ENCODE measurements around the gene ROBO1.

The ROBO1 gene

DNA sequence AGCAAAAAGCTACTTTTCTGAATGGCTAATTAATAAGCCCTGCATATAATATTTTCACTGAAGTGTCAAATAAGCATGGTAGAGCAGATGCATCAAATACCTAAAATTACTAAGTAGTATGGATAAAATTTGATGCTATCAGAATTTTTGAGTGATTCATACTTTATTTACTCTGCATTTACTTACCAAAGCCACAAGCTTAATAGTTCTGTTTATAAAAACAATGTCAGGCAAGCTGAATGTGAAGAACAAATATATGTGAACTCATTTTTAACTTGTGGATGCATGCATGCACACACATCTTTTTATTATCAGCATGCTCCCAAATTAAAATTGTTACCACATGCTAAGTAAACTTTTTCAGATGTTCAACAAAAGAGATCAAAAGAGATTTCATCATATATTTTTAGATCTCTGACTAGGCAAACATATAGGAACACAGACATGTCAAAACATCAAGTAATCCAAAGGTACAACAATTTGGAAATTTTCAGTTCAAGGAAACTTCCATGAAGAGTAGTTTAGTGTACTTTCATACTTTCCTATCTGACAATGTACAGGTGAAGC, 969.4 kb downstream of the ROBO1 start:
- no peak for ATAC-seq
- H3K4me3 Mint-ChIP-seq: no peak overlapping the region
- H3K4me1 Mint-ChIP-seq: no peaks in the 10 kb centered on the region

DNA sequence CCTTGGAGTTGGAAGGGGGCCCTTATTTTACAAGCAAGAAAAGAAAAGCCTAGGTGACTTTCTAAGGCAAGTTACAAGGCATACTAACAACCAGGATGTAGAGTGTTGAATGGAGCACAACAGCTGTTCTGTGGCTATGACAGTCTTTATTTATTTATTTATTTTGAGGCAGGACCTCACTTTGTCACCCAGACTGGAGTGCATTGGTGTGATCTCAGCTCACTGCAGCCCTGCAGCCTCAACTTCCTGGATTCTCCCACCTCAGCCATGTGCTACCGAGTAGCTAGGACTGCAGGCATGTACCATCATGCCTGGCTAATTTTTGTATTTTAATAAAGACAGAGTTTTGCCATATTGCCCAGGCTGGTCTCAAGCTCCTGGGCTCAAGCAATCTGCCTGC, 973.4 kb downstream of the ROBO1 start:
- no peak overlapping the region for H3K4me3 Mint-ChIP-seq
- DNase-seq (no peak), ATAC-seq (no peak)
- no peak overlapping the region for H3K27ac Mint-ChIP-seq
- peaks cover 21% of the 10 kb centered on the region for H3K9me3 Mint-ChIP-seq
- H3K4me1 Mint-ChIP-seq: no peaks in the 10 kb centered on the region
- H3K27me3 Mint-ChIP-seq: no peaks in the 10 kb centered on the region
- H3K36me3 Mint-ChIP-seq (ENCODE audit: low read depth): no peaks in the 10 kb centered on the region

More for the DNA sequence above, 969.4 kb downstream of the ROBO1 start:
- no peak for DNase-seq
- H3K27ac Mint-ChIP-seq: no peak overlapping the region
- no peaks in the 10 kb centered on the region for H3K36me3 Mint-ChIP-seq (ENCODE audit: low read depth)
- peaks cover 19% of the 10 kb centered on the region for H3K9me3 Mint-ChIP-seq
- H3K27me3 Mint-ChIP-seq: no peaks in the 10 kb centered on the region

GRCh38 chr3:78792733-78793132, 975.1 kb downstream of the ROBO1 start:
- no peaks in the 10 kb centered on the region for H3K4me1 Mint-ChIP-seq
- ATAC-seq: no peak
- DNase-seq: no peak
- H3K9me3 Mint-ChIP-seq: peaks cover 21% of the 10 kb centered on the region
- no peak overlapping the region for H3K27ac Mint-ChIP-seq
- H3K36me3 Mint-ChIP-seq (ENCODE audit: low read depth): no peaks in the 10 kb centered on the region
- no peak overlapping the region for H3K4me3 Mint-ChIP-seq
- no peaks in the 10 kb centered on the region for H3K27me3 Mint-ChIP-seq

DNA sequence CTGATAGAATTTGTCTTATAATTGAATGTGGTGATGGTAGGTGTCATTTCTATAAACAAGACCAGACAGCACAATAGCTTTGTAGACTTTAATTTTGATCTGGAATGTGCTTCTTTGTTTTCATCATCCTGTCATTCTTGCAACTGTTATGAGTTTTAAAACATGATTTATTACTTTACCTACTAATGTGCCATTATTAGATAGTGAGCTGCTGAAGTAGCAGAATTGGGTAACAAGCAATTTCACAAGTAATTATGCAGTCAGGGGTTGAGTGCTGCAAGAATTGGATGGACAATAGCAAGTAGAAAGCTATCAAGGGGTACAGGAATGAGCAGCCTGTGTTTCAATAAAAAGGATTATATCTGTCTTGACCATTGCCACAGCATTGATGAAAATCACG, 975.6 kb downstream of the ROBO1 start:
- no peaks in the 10 kb centered on the region for H3K36me3 Mint-ChIP-seq (ENCODE audit: low read depth)
- DNase-seq (no peak), ATAC-seq (no peak)
- H3K4me1 Mint-ChIP-seq: no peaks in the 10 kb centered on the region
- H3K27me3 Mint-ChIP-seq: no peaks in the 10 kb centered on the region
- H3K27ac Mint-ChIP-seq: no peak overlapping the region
- no peak overlapping the region for H3K4me3 Mint-ChIP-seq
- peaks cover 21% of the 10 kb centered on the region for H3K9me3 Mint-ChIP-seq

- DNase-seq (no peak), ATAC-seq (no peak)
- peaks cover 19% of the 10 kb centered on the region for H3K9me3 Mint-ChIP-seq
- no peaks in the 10 kb centered on the region for H3K36me3 Mint-ChIP-seq (ENCODE audit: low read depth)
- H3K4me3 Mint-ChIP-seq: no peak overlapping the region
- no peaks in the 10 kb centered on the region for H3K4me1 Mint-ChIP-seq
- no peak overlapping the region for H3K27ac Mint-ChIP-seq
- H3K27me3 Mint-ChIP-seq: no peaks in the 10 kb centered on the region
Observed at GRCh38 chr3:78791753-78792152, 976.0 kb downstream of the ROBO1 start.

- no peaks in the 10 kb centered on the region for H3K36me3 Mint-ChIP-seq (ENCODE audit: low read depth)
- ATAC-seq (no peak), DNase-seq (no peak)
- no peak overlapping the region for H3K27ac Mint-ChIP-seq
- no peaks in the 10 kb centered on the region for H3K4me1 Mint-ChIP-seq
- H3K9me3 Mint-ChIP-seq: peaks cover 14% of the 10 kb centered on the region
- H3K4me3 Mint-ChIP-seq: no peak overlapping the region
- no peaks in the 10 kb centered on the region for H3K27me3 Mint-ChIP-seq
Observed at GRCh38 chr3:78788839-78789238, 979.0 kb downstream of the ROBO1 start.

DNA sequence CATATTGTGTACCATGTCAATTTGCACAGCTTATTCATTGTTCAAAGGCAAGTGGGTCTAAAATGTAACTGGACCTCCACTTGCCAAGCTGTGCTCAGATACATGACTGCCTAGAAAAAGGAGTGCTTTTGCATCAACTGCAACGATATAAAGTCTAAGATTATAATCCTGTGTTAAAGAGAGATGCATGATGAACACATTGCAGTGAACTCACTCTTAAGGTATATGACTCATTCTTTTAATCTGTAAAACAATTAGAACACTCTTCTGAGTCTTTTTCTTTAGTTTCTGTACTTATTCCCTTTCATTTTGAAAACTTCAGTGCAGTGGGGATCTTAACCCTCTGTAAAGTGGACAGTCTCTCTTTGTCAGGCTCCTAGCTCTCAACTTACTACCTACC, 982.8 kb downstream of the ROBO1 start:
- Mint-ChIP-seq H3K4me3 (no peak overlapping the region), H3K27me3 (no peaks in the 10 kb centered on the region), H3K36me3 (ENCODE audit: low read depth) (no peaks in the 10 kb centered on the region), H3K9me3 (peaks cover 22% of the 10 kb centered on the region), H3K4me1 (no peaks in the 10 kb centered on the region), H3K27ac (no peak overlapping the region)
- ATAC-seq (no peak), DNase-seq (no peak)

- DNase-seq (no peak), ATAC-seq (no peak)
- Mint-ChIP-seq H3K9me3 (peaks cover 21% of the 10 kb centered on the region), H3K4me1 (no peaks in the 10 kb centered on the region), H3K27me3 (no peaks in the 10 kb centered on the region), H3K27ac (no peak overlapping the region), H3K36me3 (ENCODE audit: low read depth) (no peaks in the 10 kb centered on the region), H3K4me3 (no peak overlapping the region)
Observed at GRCh38 chr3:78781351-78781750, 986.4 kb downstream of the ROBO1 start.

GRCh38 chr3:78765671-78766485, 1001.9 kb downstream of the ROBO1 start:
- Mint-ChIP-seq H3K9me3 (peaks cover 14% of the 10 kb centered on the region), H3K4me3 (no peak overlapping the region), H3K27me3 (no peaks in the 10 kb centered on the region), H3K27ac (no peak overlapping the region), H3K4me1 (no peaks in the 10 kb centered on the region), H3K36me3 (ENCODE audit: low read depth) (no peaks in the 10 kb centered on the region)
- ATAC-seq (no peak), DNase-seq (no peak)

DNA sequence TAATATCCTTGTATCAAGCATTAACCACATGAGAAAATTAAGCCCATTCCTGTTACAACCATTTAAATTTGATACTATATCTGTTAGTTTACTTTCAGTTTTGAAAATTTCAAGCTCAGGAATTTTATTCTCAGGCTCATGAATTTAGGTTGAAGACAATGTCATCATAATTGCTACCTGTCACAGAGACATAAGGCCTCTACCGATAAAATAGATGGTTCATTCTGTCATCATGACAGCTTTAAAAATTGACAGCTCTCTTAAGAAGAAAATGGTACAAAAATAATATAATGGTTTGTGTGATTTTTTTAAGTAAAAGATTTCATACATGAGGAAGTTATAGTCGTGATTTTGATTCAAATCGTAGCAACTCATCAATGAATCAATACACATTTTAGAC, 1003.2 kb downstream of the ROBO1 start:
- H3K4me3 Mint-ChIP-seq: no peak overlapping the region
- H3K27ac Mint-ChIP-seq: no peak overlapping the region
- peaks cover 18% of the 10 kb centered on the region for H3K9me3 Mint-ChIP-seq
- H3K4me1 Mint-ChIP-seq: no peaks in the 10 kb centered on the region
- ATAC-seq (no peak), DNase-seq (no peak)
- no peaks in the 10 kb centered on the region for H3K36me3 Mint-ChIP-seq (ENCODE audit: low read depth)
- H3K27me3 Mint-ChIP-seq: no peaks in the 10 kb centered on the region

- DNase-seq: no peak
- no peak for ATAC-seq
- Mint-ChIP-seq H3K4me3 (no peak overlapping the region), H3K27me3 (no peaks in the 10 kb centered on the region), H3K36me3 (ENCODE audit: low read depth) (no peaks in the 10 kb centered on the region), H3K27ac (no peak overlapping the region), H3K9me3 (peaks cover 16% of the 10 kb centered on the region), H3K4me1 (no peaks in the 10 kb centered on the region)
Observed at GRCh38 chr3:78762121-78762520, 1005.7 kb downstream of the ROBO1 start.

DNA sequence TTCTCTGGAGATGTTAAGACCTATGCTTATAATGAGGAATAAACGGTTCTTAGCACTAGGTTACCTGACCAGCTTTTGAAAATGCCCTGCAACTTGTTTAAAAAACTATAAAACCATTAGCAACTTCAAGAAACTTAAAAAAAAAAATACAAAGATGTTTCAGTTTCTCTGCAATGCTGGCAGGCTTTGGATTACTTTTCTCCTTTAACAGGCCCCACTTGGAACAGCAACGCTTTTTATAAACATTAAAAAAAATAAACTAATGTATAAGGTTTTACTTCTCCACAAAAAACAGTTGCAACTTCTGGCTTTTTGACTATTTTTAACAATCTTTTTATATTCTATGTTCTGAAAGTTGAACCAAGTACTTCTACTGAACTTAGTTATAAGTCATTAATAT, 1006.7 kb downstream of the ROBO1 start:
- Mint-ChIP-seq H3K27me3 (no peaks in the 10 kb centered on the region), H3K36me3 (ENCODE audit: low read depth) (no peaks in the 10 kb centered on the region)

GRCh38 chr3:78757731-78758130, 1010.1 kb downstream of the ROBO1 start:
- Mint-ChIP-seq H3K36me3 (ENCODE audit: low read depth) (no peaks in the 10 kb centered on the region), H3K4me3 (no peak overlapping the region), H3K4me1 (no peaks in the 10 kb centered on the region), H3K9me3 (peaks cover 15% of the 10 kb centered on the region), H3K27ac (no peak overlapping the region), H3K27me3 (no peaks in the 10 kb centered on the region)
- no peak for DNase-seq
- no peak for ATAC-seq

More for the DNA sequence above, 1006.7 kb downstream of the ROBO1 start:
- DNase-seq (no peak), ATAC-seq (no peak)
- no peak overlapping the region for H3K4me3 Mint-ChIP-seq
- H3K9me3 Mint-ChIP-seq: peaks cover 10% of the 10 kb centered on the region
- no peaks in the 10 kb centered on the region for H3K4me1 Mint-ChIP-seq
- H3K27ac Mint-ChIP-seq: no peak overlapping the region

DNA sequence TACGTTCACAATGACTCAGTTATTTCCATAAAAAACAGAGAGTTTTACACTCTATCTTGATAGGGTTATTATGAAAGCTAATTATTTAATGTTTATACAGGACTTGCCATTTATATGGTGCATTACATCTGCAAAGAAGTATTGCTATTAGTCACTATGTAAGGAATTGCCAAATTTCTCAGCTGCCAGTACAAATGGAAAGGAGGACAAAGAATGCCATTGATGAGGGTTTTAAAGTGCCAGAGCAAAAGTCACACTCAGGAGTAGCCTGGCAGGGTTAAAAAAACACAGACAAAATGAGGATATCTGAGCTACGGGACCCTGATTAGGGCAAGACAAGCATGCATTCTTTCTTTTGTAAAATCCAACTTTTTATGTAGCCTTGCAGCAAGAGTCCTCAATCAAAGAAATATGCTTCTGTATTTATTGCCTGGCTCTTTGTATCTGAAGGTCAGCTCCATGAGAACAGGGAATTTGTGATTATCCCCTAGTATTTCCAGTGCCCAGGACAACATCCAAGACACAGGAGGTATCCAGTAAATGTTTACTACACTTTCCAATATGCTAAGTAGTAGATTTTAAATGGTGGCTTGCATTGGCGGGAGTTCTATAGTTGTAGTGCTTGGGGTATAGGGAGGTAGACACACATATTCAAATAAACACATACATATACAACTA, 1013.6 kb downstream of the ROBO1 start:
- ATAC-seq: no peak
- H3K4me1 Mint-ChIP-seq: no peaks in the 10 kb centered on the region
- H3K36me3 Mint-ChIP-seq (ENCODE audit: low read depth): no peaks in the 10 kb centered on the region
- peaks cover 12% of the 10 kb centered on the region for H3K9me3 Mint-ChIP-seq
- DNase-seq: no peak
- H3K27ac Mint-ChIP-seq: no peak overlapping the region
- no peaks in the 10 kb centered on the region for H3K27me3 Mint-ChIP-seq
- no peak overlapping the region for H3K4me3 Mint-ChIP-seq

GRCh38 chr3:78751266-78751665, 1016.5 kb downstream of the ROBO1 start:
- Mint-ChIP-seq H3K36me3 (ENCODE audit: low read depth) (no peaks in the 10 kb centered on the region), H3K9me3 (peaks cover 9% of the 10 kb centered on the region), H3K4me3 (no peak overlapping the region), H3K4me1 (no peaks in the 10 kb centered on the region), H3K27me3 (no peaks in the 10 kb centered on the region), H3K27ac (no peak overlapping the region)
- DNase-seq (no peak), ATAC-seq (no peak)
